Breast epithelium (tissue), 4 donors: ENCODE data around the gene CBX2. TPM values are rescaled to one million over a fixed set of nuclear protein-coding genes. Genes with fewer than 3 reads are reported as not detected.

Source experiments
- DNase-seq, 2 donors: peaks; one replicate each; pipeline ENCODE4 v3.0.0-alpha.2; 2019; ENCODE audit warnings: low spot score in 2 of 2
- H3K27ac ChIP-seq, 2 donors: fragments of 200-600 bp; sonication (generic) in 1 of 2; one replicate each; pipeline ENCODE4 v1.5.1; 2016 to 2019; ENCODE audit warnings: mild to moderate bottlenecking in 1 of 2
- H3K27me3 ChIP-seq, 2 donors: fragments of 200-600 bp; sonication (generic) in 1 of 2; one replicate each; pipeline versions ENCODE4 v1.5.1 to v1.6.0; 2017 to 2019; ENCODE audit warnings: control low read depth in 1 of 2, mild to moderate bottlenecking in 1 of 2
- H3K36me3 ChIP-seq: fragments of 200-600 bp; one replicate; pipeline ENCODE4 v1.5.1; 2019
- H3K4me1 ChIP-seq, 2 donors: fragments of 200-600 bp; sonication (generic); one replicate each; pipeline ENCODE4 v1.5.1; 2016 to 2019; ENCODE audit warnings: control low read depth in 1 of 2
- H3K4me3 ChIP-seq, 3 donors: fragments of 200-600 bp; sonication (generic); 1 replicate in 2 of 3; 2 replicates in 1 of 3; pipeline ENCODE4 v1.5.1; 2016 to 2019; ENCODE audit warnings: mild to moderate bottlenecking in 3 of 3, moderate library complexity in 2 of 3
- H3K9me3 ChIP-seq, 2 donors: fragments of 200-600 bp; sonication (generic) in 1 of 2; one replicate each; pipeline ENCODE4 v1.5.1; 2016 to 2019; ENCODE audit warnings: control low read depth in 1 of 2
- CTCF ChIP-seq, 3 donors: fragments of 450-650 bp; IDR thresholded peaks; one replicate each; pipeline ENCODE4 v1.5.1; 2016 to 2017; ENCODE audit warnings: antibody characterized with exemption in 3 of 3, mild to moderate bottlenecking in 3 of 3, moderate library complexity in 3 of 3
- POLR2A ChIP-seq: fragments of 450-650 bp; IDR thresholded peaks from one replicate; pipeline ENCODE4 v1.6.1; 2016; ENCODE audit warnings: antibody characterized with exemption, mild to moderate bottlenecking, moderate library complexity
- POLR2AphosphoS5 ChIP-seq, 3 donors: sonication (generic); formaldehyde crosslinking; IDR thresholded peaks; one replicate each; pipeline ENCODE4 v1.6.1; 2017; ENCODE audit warnings: antibody characterized with exemption in 3 of 3
- intact Hi-C: fragments of 100-400 bp; cut with DNase I; formaldehyde crosslinking; loops from one replicate; pipeline ENCODE4 v1.15.1; 2023; ENCODE audit warnings: low total_unique reads
- total RNA-seq, 3 donors: library from RNA; depleted of rRNA; stranded (reverse); fragments of >200 nt; gene quantifications; one replicate each; pipeline ENCODE4 v1.1.0, GENCODE V29; 2016

Gene CBX2
- total RNA-seq, 3 donors from 2014 or later, result 1.2 to 2.2 (median 2.0) TPM

DNA sequence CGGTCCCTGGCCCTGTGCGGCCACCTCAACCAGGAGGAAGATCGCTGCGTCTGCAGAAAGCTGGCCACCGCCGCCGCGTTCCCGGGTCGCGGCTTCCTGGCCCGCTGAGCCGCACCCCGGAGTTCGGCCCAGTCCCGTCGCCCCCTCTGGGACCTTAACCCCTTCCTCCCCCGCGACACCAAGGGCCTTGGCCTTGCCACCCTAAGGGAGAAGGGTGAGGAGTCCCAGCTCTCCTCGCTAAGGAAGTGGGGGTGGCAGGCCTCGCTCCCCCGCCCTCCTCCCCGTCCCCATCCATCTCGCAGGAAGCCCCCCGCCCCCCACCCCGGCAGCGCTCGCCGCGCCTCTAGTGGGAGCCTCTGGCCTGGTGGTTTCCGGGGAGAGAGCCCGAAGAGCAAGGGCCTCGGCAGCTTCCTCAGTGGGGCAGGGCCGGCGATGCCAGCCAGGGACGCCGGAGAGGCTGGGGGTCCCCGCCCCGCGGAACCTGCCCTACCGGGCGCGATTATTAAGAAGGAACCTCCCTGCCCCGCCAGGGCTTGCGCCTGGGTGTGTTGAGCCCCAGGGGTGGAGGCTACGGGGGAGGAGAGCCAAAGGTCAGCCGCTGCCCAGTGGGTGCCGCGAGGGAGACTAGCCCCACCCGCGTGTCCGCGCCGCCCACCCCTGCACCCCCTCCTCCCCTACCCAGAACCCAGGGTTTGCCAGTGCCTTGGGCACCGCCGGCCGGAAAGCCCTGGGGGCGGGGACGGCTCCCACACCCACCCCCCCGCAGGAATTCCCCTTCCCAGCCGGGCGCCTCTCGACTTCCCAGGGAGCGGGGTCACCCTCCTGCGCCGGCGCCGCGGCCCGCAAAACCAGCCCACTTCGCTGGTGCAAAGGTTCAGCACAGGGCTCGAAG, 54.5 kb downstream of the CBX2 start:
- no peak for DNase-seq
- Histone ChIP-seq H3K27me3 (no peaks in the 10 kb centered on the region), H3K9me3 (no peaks in the 10 kb centered on the region), H3K4me1 (peaks cover 20 to 34% of the 10 kb centered on the region in 2 donors), H3K36me3 (no peaks in the 10 kb centered on the region), H3K27ac (peak overlapping the region; percentile 60 to 78), H3K4me3 (peak overlapping the region; percentile 22 to 47 (median 30))
- no peak for TF ChIP-seq POLR2AphosphoS5 (IDR thresholded peaks at IDR 0.05)
- TF ChIP-seq POLR2A, result no peak
- no peak for TF ChIP-seq CTCF (IDR thresholded peaks at IDR 0.05)
- intact Hi-C loops, result no loop called here

DNA sequence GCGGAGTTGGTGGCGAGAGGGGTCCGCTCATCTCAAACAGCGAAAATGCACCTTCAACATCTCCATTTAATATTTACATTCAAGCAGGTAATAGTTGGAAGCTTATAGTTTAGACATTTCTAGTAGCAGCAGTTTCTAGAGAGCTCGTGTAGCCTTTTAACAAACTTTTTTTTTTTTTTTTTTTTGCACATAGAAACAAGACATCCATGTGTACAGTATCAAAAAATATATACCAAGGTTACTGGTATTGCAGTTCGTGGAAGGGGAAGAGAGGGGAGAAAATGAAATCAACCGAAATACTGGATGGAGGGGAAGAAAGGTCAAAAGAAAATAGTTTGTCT, 55.1 kb downstream of the CBX2 start:
- peaks cover 26 to 40% of the 10 kb centered on the region in 2 donors for H3K4me1 ChIP-seq
- H3K27ac ChIP-seq, result no peak overlapping the region
- no peaks in the 10 kb centered on the region for H3K9me3 ChIP-seq
- TF ChIP-seq POLR2A (no peak), POLR2AphosphoS5 (IDR thresholded peaks at IDR 0.05) (no peak), CTCF (IDR thresholded peaks at IDR 0.05) (no peak)
- no peaks in the 10 kb centered on the region for H3K27me3 ChIP-seq
- DNase-seq, result no peak
- no peaks in the 10 kb centered on the region for H3K36me3 ChIP-seq
- peak overlapping the region in 1 of 3 donors; percentile 47 for H3K4me3 ChIP-seq
- intact Hi-C loops, result no loop called here

- H3K36me3 ChIP-seq, result no peaks in the 10 kb centered on the region
- no peaks in the 10 kb centered on the region for H3K9me3 ChIP-seq
- H3K4me1 ChIP-seq, result peaks cover 28 to 41% of the 10 kb centered on the region in 2 donors
- H3K27me3 ChIP-seq, result no peaks in the 10 kb centered on the region
- no peak overlapping the region for H3K4me3 ChIP-seq
- DNase-seq, result no peak
- intact Hi-C loops, result no loop called here
- TF ChIP-seq POLR2A, result no peak
- TF ChIP-seq POLR2AphosphoS5 (IDR thresholded peaks at IDR 0.05), result no peak
- no peak for TF ChIP-seq CTCF (IDR thresholded peaks at IDR 0.05)
- no peak overlapping the region for H3K27ac ChIP-seq
Measured at GRCh38 chr17:79833744-79834564, 56.0 kb downstream of the CBX2 start.

GRCh38 chr17:79834565-79835469, 56.9 kb downstream of the CBX2 start:
- H3K27me3 ChIP-seq, result peaks cover 0 to under 1% of the 10 kb centered on the region in 2 donors
- peaks cover 25 to 42% of the 10 kb centered on the region in 2 donors for H3K4me1 ChIP-seq
- intact Hi-C loops, result loop anchor here (5.0 kb wide), 1 partner anchor 1552 kb away; no protein-coding TSS in a partner anchor
- peak overlapping the region in 1 of 3 donors; percentile 15 for H3K4me3 ChIP-seq
- DNase-seq, result no peak
- no peaks in the 10 kb centered on the region for H3K9me3 ChIP-seq
- no peak for TF ChIP-seq POLR2A
- peak; percentile 22 to 64 (median 57) for TF ChIP-seq CTCF (IDR thresholded peaks at IDR 0.05)
- H3K27ac ChIP-seq, result no peak overlapping the region
- no peaks in the 10 kb centered on the region for H3K36me3 ChIP-seq
